Natural killer cell (primary cell): ENCODE measurements around the gene MLLT6. TPM values are rescaled to one million over a fixed set of nuclear protein-coding genes. Genes with fewer than 3 reads are reported as not detected.
A peak's percentile ranks its signal among the peaks of the same experiment; 100 is the strongest.

Experiments used
- ATAC-seq, 3 donors: fragments of 150-1000 bp in 2 of 3; fragments of 200-7000 bp in 1 of 3; cut with Tn5 transposase; 1 replicate in 1 of 3; 2 replicates in 2 of 3; pipeline ENCODE4 v1.10.0; 2021; ENCODE audit warnings: mild to moderate bottlenecking in 2 of 3, moderate library complexity in 2 of 3
- DNase-seq, 2 donors: peaks; one replicate each; pipeline versions ENCODE4 v3.0.0 to v3.0.0-alpha.2; 2013 to 2021; ENCODE audit warnings: mixed read lengths in 1 of 2
- H3K27ac ChIP-seq: one replicate; pipeline ENCODE4 v1.5.1; 2013; ENCODE audit warnings: mild to moderate bottlenecking, low read length
- H3K27me3 ChIP-seq: one replicate; pipeline ENCODE4 v1.6.1; 2013; ENCODE audit warnings: low read length; ENCODE audit not compliant: control insufficient read depth, insufficient read depth
- H3K36me3 ChIP-seq: one replicate; pipeline ENCODE4 v1.6.1; 2013; ENCODE audit warnings: low read length; ENCODE audit not compliant: control insufficient read depth, insufficient read depth
- H3K4me1 ChIP-seq: one replicate; pipeline ENCODE4 v1.6.1; 2013; ENCODE audit warnings: low read length; ENCODE audit not compliant: control insufficient read depth, insufficient read depth
- H3K4me3 ChIP-seq: one replicate; pipeline ENCODE4 v1.5.1; 2013; ENCODE audit warnings: low read length
- H3K9me3 ChIP-seq: one replicate; pipeline ENCODE4 v1.6.1; 2013; ENCODE audit warnings: low read length; ENCODE audit not compliant: control insufficient read depth, insufficient read depth
- H3K27ac Mint-ChIP-seq, 2 donors: one replicate each; pipeline ENCODE4 v1.8.0; 2022; ENCODE audit warnings: mild to moderate bottlenecking in 2 of 2, mixed read lengths in 2 of 2, moderate library complexity in 1 of 2
- H3K27me3 Mint-ChIP-seq, 2 donors: one replicate each; pipeline ENCODE4 v1.8.0; 2022; ENCODE audit warnings: low read depth in 2 of 2, mixed read lengths in 2 of 2
- H3K36me3 Mint-ChIP-seq: one replicate; pipeline ENCODE4 v1.8.0; 2022; ENCODE audit warnings: mixed read lengths
- H3K4me1 Mint-ChIP-seq, 2 donors: one replicate each; pipeline ENCODE4 v1.8.0; 2022; ENCODE audit warnings: mixed read lengths in 2 of 2
- H3K4me3 Mint-ChIP-seq: one replicate; pipeline ENCODE4 v1.8.0; 2022; ENCODE audit warnings: mild to moderate bottlenecking, moderate library complexity, mixed read lengths
- H3K9me3 Mint-ChIP-seq, 2 donors: one replicate each; pipeline ENCODE4 v1.8.0; 2022; ENCODE audit warnings: mixed read lengths in 2 of 2
- CTCF ChIP-seq: fragments of 200-600 bp; IDR thresholded peaks from one replicate; pipeline ENCODE4 v1.8.0; 2022; ENCODE audit warnings: antibody characterized with exemption
- WGBS: methylation state at CpG from one replicate; pipeline ENCODE4 v1.1.7; 2013; ENCODE audit warnings: missing lambda C conversion rate; ENCODE audit not compliant: insufficient coverage; 5-methylcytosine and 5-hydroxymethylcytosine counted together
- intact Hi-C: fragments of 100-400 bp; cut with micrococcal nuclease; formaldehyde crosslinking; loops from one replicate; pipeline ENCODE4 v1.14.2; 2022
- total RNA-seq, 4 donors: library from RNA; stranded (reverse); fragments of 120-200 nt in 1 of 4; gene quantifications; one replicate each; pipeline versions ENCODE4 v1.2.3 to v1.2.4, GENCODE V29; 2013 to 2022

The MLLT6 gene
- total RNA-seq, 3 donors from 2014 or later (not counting 1 experiment from before 2014, with no cell fraction given), result 478 to 578 (median 485) TPM

GRCh38 chr17:38705803-38706504 is 881 bp downstream of the MLLT6 start:
- Mint-ChIP-seq H3K27me3 (no peaks in the 10 kb centered on the region), H3K9me3 (no peaks in the 10 kb centered on the region), H3K36me3 (peaks cover 8% of the 10 kb centered on the region), H3K4me1 (peaks cover 67 to 87% of the 10 kb centered on the region in 2 donors), H3K27ac (peak overlapping the region; percentile 88 to 100), H3K4me3 (peak overlapping the region; percentile 98)
- peaks cover 76% of the 10 kb centered on the region for H3K4me1 ChIP-seq
- no peaks in the 10 kb centered on the region for H3K9me3 ChIP-seq
- peak overlapping the region; percentile 49 for H3K27ac ChIP-seq
- no peaks in the 10 kb centered on the region for H3K27me3 ChIP-seq
- H3K36me3 ChIP-seq, result peaks cover 33% of the 10 kb centered on the region
- TF ChIP-seq CTCF, result no peak
- under 1% methylated on average over 34 of the region's 38 CpGs for WGBS
- peak in 1 of 2 donors; percentile 55 for DNase-seq
- peak overlapping the region; percentile 74 for H3K4me3 ChIP-seq
- intact Hi-C loops, result loop anchor here (10.0 kb wide), 1 partner anchor 49 kb away; the partner anchor contains the start of gene PSMB3
- ATAC-seq, result no peak

GRCh38 chr17:38706505-38707216 is 1.6 kb downstream of the MLLT6 start:
- Mint-ChIP-seq H3K27ac (peak overlapping the region; percentile 88 to 100), H3K27me3 (no peaks in the 10 kb centered on the region), H3K36me3 (peaks cover 8% of the 10 kb centered on the region), H3K9me3 (no peaks in the 10 kb centered on the region), H3K4me3 (peak overlapping the region; percentile 98), H3K4me1 (peaks cover 67 to 87% of the 10 kb centered on the region in 2 donors)
- ATAC-seq (no peak), DNase-seq (peak in 1 of 2 donors; percentile 67)
- Histone ChIP-seq H3K4me1 (peaks cover 76% of the 10 kb centered on the region), H3K36me3 (peaks cover 38% of the 10 kb centered on the region), H3K4me3 (peak overlapping the region; percentile 74), H3K27ac (peak overlapping the region; percentile 49), H3K27me3 (no peaks in the 10 kb centered on the region), H3K9me3 (no peaks in the 10 kb centered on the region)
- WGBS, result 12% methylated on average over 19 of the region's 20 CpGs
- intact Hi-C loops, result loop anchor here (10.0 kb wide), 1 partner anchor 48 kb away; the partner anchor contains the start of gene PSMB3
- no peak for TF ChIP-seq CTCF

- H3K27ac ChIP-seq, result no peak overlapping the region
- Mint-ChIP-seq H3K27me3 (no peaks in the 10 kb centered on the region), H3K36me3 (peaks cover 8% of the 10 kb centered on the region), H3K4me3 (peak overlapping the region; percentile 98), H3K27ac (peak overlapping the region; percentile 88 to 100), H3K4me1 (peaks cover 69 to 87% of the 10 kb centered on the region in 2 donors), H3K9me3 (no peaks in the 10 kb centered on the region)
- peaks cover 50% of the 10 kb centered on the region for H3K36me3 ChIP-seq
- no peak for DNase-seq
- TF ChIP-seq CTCF, result no peak
- peaks cover 78% of the 10 kb centered on the region for H3K4me1 ChIP-seq
- intact Hi-C loops, result loop anchor here (10.0 kb wide), 1 partner anchor 47 kb away; the partner anchor contains the start of gene PSMB3
- H3K4me3 ChIP-seq, result no peak overlapping the region
- H3K27me3 ChIP-seq, result no peaks in the 10 kb centered on the region
- no peaks in the 10 kb centered on the region for H3K9me3 ChIP-seq
- ATAC-seq, result no peak
- WGBS, result 92% methylated on average over 20 of the region's 21 CpGs
These were observed 2.7 kb downstream of the MLLT6 start for GRCh38 chr17:38707678-38708351.
